Activated CD4-positive, alpha-beta T cell treated with anti-CD3 and anti-CD28 coated beads, Interleukin-2, Interleukin-4, amounts not matched to agents 100 ng/mL and 50 ng/mL, durations not matched to agents 16 hours and 8 hours (primary cell): ENCODE data around the gene CHI3L2.
"Not testable (repeated sequence)": the region's sequence is repeated elsewhere in the genome, so short reads cannot be mapped to it uniquely, and the experiment has no call there.

Source experiments
- DNase-seq: peaks from one replicate; pipeline ENCODE4 v3.0.0-alpha.2; 2020; ENCODE audit warnings: low spot score

CHI3L2 gene

DNA sequence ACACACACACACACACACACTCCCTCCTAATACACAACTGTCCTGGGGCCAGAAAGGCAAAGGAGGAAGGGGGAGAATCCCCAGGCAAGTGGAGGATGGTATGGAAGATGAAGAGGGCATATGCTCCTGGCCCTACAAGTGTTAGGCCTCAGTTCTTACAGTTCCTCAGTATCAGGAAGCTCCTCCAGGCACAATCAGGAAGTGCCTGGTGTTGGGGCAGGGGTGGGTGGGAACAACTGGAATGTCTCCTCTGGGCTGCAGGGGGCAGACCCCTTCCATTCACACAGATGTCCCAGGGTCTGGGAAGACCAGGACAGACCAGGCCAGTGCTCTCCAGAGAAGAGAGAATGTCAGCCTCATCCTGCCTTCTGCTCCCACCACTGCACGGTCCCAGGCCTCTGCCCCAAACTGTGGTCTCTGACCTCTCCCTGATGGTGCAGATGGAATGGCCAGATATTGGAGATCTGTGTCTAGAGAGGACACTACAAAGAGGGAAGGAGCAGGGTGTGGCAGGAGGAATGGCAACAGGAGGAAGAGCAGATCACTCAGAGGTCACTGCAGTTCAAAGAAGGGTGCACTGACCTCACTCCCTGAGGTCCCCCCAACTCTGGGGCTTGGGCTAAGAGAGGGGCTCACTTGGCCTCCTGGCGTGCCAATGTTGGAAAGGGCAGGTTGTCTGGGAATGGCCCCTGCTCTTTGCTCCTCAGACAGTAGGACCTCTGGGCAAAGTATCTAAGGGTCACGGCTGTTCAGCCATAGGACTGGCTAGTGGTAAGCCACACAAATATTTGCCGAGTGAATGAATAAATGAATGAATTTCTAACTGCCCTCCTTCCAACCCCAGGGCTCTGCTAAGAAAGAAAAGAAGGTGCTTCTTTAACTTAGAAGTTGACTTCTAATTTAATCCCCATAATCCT lies 24.5 kb upstream of the CHI3L2 start:
- no peak for DNase-seq

- DNase-seq = peak; percentile 91
These were observed 23.8 kb upstream of the CHI3L2 start for GRCh38 chr1:111203681-111204200.

DNA sequence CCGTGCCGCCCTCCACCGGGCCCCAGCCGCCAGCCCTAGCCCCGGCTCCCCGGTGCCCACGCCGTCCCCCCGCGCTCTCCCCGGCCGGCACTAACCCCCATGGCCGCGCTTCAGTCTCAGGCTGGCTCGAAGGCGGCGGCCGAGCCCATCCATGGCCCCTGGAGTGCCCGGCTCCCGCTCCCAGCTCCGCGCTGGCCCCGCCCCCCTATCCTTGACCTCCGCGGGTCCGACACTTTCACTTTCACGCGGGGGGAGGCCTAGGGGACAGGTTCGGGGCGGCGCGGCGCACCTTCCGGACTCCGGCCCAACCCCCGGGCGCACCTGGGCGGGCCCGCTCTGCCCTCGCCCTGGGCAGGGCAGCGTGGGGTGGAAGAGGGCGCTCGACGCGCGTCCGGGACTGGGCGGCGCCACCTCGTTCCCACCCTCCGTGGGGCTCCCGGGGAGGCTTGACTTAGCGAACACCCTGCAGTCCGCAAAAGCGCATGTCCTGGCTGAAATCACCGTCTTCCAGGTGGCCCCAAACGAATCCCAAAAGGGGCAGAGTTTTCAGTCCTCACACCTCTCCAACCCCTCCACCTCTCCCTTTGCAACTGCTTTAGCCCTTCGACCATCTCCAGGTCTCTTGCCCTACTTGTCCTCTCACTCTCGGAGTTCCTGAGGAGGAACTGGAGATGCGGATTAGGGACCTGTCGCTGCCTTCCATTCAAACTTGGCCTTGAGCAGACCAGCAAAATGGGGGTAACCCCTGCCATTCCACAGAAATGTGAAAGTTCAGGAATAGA lies 23.1 kb upstream of the CHI3L2 start:
- peak; percentile 56 for DNase-seq

GRCh38 chr1:111204983-111205713 lies 22.4 kb upstream of the CHI3L2 start:
- no peak for DNase-seq

DNA sequence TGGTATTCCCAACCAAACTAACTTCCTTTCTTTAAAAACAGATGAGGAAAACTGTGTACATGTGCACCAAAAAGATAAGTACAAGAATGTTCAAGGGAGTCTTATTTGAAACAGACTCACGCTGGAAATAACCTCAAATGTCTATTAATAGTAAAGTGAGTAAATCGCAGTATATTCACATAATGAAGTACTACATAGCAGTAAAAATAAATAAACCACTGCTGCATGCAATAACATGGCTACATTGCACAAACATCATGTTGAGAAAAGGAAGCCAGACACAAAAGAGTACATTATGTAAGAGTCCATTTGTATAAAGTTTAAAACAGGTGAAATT lies 21.8 kb upstream of the CHI3L2 start:
- no peak for DNase-seq

GRCh38 chr1:111208921-111209320 lies 18.6 kb upstream of the CHI3L2 start:
- DNase-seq = no peak

- DNase-seq = no peak
These were observed 17.9 kb upstream of the CHI3L2 start for GRCh38 chr1:111209622-111210021.

DNA sequence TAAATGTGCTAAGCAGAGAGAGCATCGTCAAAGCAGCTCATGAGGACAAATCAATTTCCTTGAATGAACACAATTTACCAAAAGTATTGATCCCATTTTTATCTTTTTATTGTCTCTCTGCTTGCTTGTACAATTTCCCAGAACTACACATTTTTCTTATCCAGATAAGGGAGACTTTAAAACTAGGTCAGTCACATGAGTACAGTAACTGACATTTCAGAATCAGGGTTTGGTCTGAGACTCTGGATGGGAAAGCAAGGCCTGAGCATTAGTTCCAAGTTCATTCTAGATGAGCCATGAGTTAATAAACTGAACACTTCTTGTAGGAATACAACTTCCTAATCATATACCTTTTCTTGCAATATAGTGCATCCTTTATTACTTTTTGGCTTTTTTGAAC lies 15.6 kb upstream of the CHI3L2 start:
- no peak for DNase-seq

DNA sequence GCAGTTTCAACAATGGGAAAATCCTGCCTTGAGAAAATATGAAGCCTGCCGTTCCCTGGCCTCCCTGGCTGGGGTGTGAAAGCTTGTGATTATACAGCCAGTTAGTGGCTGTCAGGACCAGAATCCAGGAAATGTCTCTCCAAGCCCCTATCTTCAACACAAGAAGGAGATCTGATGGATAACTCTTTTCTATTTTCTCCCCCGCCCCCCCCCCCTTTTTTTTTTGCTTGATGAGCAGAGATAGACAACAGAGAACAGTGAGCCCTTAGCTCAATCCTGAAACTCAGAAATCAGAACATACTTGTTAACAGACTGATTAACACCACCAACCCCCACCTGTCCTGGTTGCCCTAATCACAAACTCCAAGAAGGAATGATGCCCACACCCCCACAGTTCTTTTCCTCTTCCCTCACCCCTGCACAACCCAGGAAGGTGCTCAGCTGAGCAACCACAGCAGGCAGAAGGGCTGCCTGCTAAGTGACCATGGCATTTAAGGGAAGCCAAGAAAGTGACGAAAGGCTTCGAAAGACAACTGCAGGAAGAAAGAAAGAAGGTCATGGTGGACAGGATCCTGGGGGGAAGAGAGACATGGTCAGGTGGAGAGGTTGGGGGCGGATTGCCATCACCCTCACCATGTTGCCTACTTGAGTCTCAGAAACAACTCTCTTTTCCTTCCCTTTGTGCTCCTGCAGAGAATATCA lies 14.7 kb upstream of the CHI3L2 start:
- DNase-seq = no peak

DNA sequence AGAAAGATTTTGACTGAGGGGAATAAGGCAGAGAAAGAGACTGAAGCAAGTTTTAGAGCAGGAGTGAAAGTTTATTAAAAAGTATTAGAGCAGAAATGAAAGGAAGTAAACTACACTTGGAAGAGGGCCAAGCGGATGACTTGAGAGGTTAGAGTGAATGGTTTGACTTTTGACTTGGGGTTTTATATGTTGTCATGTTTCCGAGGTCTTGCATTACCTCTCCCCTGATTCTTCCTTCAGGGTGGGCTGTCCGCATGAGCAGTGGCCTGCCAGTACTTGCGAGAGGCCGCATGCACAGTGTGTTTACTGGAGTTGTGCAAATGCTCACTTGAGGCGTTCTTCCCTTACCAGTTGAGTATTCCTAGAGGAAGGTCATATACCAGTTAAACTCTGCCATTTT lies 14.1 kb upstream of the CHI3L2 start:
- no peak for DNase-seq

DNA sequence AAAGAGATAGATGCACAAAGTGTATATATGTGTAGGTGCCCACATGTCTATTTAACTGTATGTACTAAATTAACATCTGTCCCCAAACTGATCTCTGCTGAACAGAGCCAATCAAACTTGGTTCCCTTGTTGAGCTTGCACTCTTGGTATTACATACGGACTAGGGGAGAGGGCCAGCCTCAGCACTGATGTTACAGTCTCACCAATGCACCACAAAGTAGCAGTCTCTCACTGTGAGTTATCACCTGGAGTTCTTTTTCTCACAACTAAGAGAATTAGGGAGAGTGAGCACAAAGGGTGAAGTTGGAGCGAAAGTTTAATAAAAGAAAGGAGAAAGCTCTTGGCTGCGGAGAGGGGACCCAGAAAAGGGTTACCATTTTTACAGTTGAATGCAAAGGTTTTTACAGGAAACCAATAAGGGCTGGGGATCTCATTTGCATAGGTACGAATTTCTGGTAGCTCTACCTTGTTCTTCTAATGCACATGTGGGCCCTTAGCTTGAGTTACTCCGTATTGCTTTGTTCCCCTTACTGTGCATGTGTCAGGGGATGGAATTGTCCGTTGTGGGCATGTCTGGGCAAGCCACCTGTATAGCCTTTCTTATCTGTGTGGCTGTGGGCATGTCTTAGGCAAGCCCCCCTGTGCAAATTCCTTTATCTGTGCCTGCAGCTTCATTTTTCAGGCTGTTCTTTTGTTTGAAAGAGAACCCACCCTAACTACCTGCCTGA lies 13.3 kb upstream of the CHI3L2 start:
- DNase-seq = no peak

GRCh38 chr1:111214884-111215283 lies 12.6 kb upstream of the CHI3L2 start:
- peak; percentile 52 for DNase-seq

- DNase-seq = not testable (repeated sequence)
These were observed 12.2 kb upstream of the CHI3L2 start for GRCh38 chr1:111215285-111215684.

DNA sequence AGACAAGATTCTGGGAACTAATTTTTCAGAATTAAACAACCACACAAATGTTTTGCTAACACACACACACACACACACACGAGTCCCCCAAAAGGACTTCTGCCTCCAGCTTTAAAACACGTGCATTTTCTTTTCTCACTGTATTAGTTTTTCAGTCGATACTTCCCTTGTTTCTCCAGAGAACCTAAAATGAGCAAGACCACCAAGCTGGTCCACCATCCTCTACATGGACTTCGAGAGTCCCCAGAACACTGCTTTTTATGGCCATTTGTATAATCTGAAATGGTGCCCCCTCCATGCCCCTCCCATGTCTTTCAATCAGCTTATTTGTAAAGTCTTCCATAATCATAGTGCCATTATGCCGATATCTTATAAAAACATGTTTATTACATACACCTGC lies 10.8 kb upstream of the CHI3L2 start:
- no peak for DNase-seq

DNA sequence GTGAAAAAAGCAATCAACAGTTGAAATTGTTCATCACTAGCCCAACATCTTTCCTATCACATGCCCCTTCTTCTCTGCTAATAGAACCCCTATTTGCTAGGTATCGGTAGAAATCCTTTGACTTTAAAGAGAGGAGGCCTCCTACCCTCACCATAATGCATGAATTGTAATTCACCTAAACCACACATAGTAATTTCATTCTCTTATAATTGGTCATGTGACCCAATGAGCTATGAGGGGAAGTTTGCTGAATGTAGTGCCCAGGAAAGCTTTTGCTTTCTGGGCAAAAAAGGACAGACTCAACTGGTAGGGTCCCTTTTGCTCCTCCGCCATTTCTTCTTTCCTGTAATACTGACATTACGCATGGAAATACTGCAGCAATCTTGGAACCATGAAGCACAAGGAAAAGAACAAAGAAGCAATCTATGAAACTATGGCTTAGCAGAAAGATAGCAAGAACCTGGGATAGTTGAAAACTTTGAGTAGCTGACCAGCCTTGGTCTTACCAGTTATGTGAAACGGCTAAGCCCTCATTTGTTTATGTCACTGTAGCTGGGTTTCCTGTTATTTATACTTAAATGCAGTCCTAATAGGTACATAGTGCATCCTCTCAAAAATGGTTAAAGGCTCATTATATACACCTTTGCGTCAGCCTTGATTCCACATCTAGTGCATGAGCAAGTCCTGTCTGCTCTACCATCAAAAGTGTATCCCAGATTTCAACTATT lies 10.2 kb upstream of the CHI3L2 start:
- peak; percentile 72 for DNase-seq

- no peak for DNase-seq
These were observed 8.6 kb upstream of the CHI3L2 start for GRCh38 chr1:111218701-111219556.

- DNase-seq = peak; percentile 76
These were observed 7.8 kb upstream of the CHI3L2 start for GRCh38 chr1:111219557-111220286.

DNA sequence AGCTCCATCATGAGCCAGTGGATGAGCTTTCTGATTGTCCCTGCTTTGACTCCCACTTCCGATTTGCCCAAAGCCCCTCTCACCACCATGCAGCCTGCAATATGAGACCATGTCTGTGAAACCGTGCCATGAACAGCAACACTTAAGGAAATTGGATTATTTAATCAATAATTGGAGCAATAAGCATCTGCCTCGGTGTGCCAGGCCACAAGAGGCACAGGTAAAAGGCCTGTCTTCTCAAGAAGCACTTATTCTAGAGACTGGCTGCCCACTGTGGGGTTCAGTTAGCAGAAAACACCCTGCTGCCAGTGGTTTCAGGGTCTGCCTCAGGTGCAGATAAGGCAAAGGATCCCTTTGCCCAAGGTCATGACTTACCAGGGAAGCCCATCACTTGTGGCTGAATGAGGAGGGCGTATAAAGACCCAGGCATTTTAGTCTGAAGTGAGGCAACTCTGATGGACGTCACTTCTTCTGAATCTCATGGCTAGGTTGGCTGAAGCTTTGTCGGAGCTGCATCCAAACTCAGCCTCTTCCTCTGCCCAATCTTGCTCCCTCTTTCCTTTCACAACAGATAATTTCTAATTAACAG lies 7.1 kb upstream of the CHI3L2 start:
- no peak for DNase-seq
